K562 (cell line): ENCODE results near the gene BTG2. TPM values are rescaled to one million over a fixed set of nuclear protein-coding genes. Genes with fewer than 3 reads are reported as not detected.

Experiments
- ARID2 ChIP-seq: fragments of 450-650 bp; IDR thresholded peaks from 2 replicates; pipeline ENCODE4 v1.6.1; 2017; ENCODE audit warnings: antibody characterized with exemption, mild to moderate bottlenecking
- ARNT ChIP-seq, 2 experiments: fragments of 450-650 bp; IDR thresholded peaks; 2 replicates each; pipeline ENCODE4 v1.6.1; 2016; ENCODE audit warnings: mild to moderate bottlenecking in 1 of 2
- ATF1 ChIP-seq, 2 experiments: fragments of 450-650 bp in 1 of 2; IDR thresholded peaks; 2 replicates each; pipeline ENCODE4 v1.6.1; 2016; ENCODE audit warnings: missing compliant biosample characterization in 1 of 2, missing genetic modification characterization in 1 of 2
- BCOR ChIP-seq: fragments of 450-650 bp; IDR thresholded peaks from 2 replicates; pipeline ENCODE4 v1.6.1; 2016
- BRF1 ChIP-seq: IDR thresholded peaks from 3 replicates; pipeline ENCODE4 v1.6.1; 2011; ENCODE audit warnings: borderline replicate concordance, mild to moderate bottlenecking; ENCODE audit not compliant: insufficient read length; ENCODE audit errors: extremely low read depth
- FOSL1 ChIP-seq: fragments of 200-800 bp; sonication (Bioruptor generic); conservative IDR thresholded peaks from 2 replicates; pipeline ENCODE4 v1.6.1; 2016; ENCODE audit warnings: missing genetic modification characterization, missing compliant biosample characterization
- KLF16 ChIP-seq: IDR thresholded peaks from 2 replicates; pipeline ENCODE4 v1.6.1; 2016; ENCODE audit warnings: antibody characterized with exemption
- SMARCA5 ChIP-seq: fragments of 450-650 bp; IDR thresholded peaks from 2 replicates; pipeline ENCODE4 v1.6.1; 2016
- TCF3 ChIP-seq: sonication (generic); formaldehyde crosslinking; IDR thresholded peaks from 2 replicates; pipeline ENCODE4 v1.4.0; 2020; ENCODE audit warnings: mild to moderate bottlenecking, missing genetic modification reagents
- XRCC5 ChIP-seq: fragments of 200-400 bp; formaldehyde crosslinking; IDR thresholded peaks from 2 replicates; pipeline ENCODE4 v1.6.1; 2017; ENCODE audit warnings: low read depth, mild to moderate bottlenecking, low read length
- ZNF696 ChIP-seq: fragments of 250-450 bp; sonication (Bioruptor Pico); conservative IDR thresholded peaks from 2 replicates; pipeline ENCODE4 v1.4.0; 2020; ENCODE audit warnings: mild to moderate bottlenecking, moderate library complexity
- polyA plus RNA-seq, 8 experiments: library from polyadenylated mRNA; depleted of rRNA in 4 of 8; stranded (reverse) in 5 of 8; unstranded in 3 of 8; fragments of >200 nt; fragmentation: Nextera tagmentation in 2 of 8; fragmentation: Illumina TruSeq in 1 of 8; extraction: Ambion mirVana in 2 of 8; extraction: Trizol in 1 of 8; gene quantifications; 2 replicates each; pipeline versions ENCODE4 v1.2.1 to v1.2.3, GENCODE V29; 2011 to 2014; ENCODE audit warnings: inconsistent platforms in 1 of 8, missing spikeins in 1 of 8
- total RNA-seq, 7 experiments: library from RNA; depleted of rRNA in 6 of 7; stranded (reverse); fragments of >200 nt in 6 of 7; fragmentation: Illumina TruSeq in 2 of 7; extraction: Trizol in 2 of 7; gene quantifications; 2 replicates each; pipeline versions ENCODE4 v1.2.1 to v1.2.3, GENCODE V29; 2011 to 2021; ENCODE audit warnings: low replicate concordance in 1 of 7
- TF ChIP-seq, protein P1 (sequence below): fragments of 450-650 bp; formaldehyde crosslinking; IDR thresholded peaks from 2 replicates; pipeline ENCODE4 v1.4.0; 2020; ENCODE audit warnings: mild to moderate bottlenecking, moderate library complexity
- TF ChIP-seq, protein P2 (sequence below), 3 experiments: IDR thresholded peaks in 2 of 3; conservative IDR thresholded peaks in 1 of 3; 2 replicates each; pipeline ENCODE4 v1.5.1; 2011 to 2012; ENCODE audit warnings: low read length in 3 of 3, mild to moderate bottlenecking in 3 of 3, control low read depth in 2 of 3, improper control_type of control experiment in 1 of 3, inconsistent platforms in 1 of 3, low read depth in 1 of 3, mixed read lengths in 1 of 3, moderate library complexity in 1 of 3; ENCODE audit not compliant: insufficient read depth in 2 of 3
- TF ChIP-seq, protein P3 (sequence below): fragments of 450-650 bp; IDR thresholded peaks from 2 replicates; pipeline ENCODE4 v1.6.1; 2016; ENCODE audit warnings: low read depth

Gene BTG2
- total and polyA plus RNA-seq, 9 of the 15 experiments (the other 6 are each of a cell fraction or from before 2014, with no cell fraction given): 2.3 to 41.9 (median 8.7) TPM

DNA sequence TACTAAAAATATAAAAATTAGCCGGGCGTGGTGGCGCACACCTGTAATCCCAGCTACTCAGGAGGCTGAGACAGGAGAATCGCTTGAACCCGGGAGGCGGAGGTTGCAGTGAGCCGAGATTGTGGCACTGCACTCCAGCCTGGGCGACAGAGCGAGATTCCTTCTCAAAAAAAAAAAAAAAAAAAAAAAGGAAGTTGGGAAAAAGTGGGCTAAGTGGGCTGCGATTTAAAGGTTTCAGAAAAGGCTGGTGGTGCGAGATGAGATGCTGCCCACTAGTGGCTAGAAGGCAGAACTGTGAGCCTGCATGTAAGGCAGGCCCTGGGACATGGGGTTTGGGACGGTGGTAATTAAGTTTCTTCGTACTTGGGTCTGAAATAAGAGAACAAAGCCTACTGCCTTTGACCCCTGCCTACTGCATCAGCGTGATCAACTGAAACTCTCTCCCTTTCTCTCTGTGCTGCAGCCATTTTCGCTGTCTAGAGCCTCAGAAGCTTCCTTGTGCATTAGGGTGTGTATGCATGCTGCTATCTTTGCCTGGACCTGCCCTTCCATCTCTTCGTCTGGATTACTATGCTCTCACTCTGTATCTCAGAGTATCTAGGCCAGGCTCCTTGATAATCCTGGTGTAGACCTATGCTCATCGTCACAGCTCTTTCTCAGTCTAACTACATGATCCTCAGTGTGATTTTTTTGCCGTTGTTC is 33.2 kb downstream of the BTG2 start (continued):
- TF ChIP-seq SMARCA5 (peak; percentile 49; the same call in 1 of the 2 replicates), ATF1 (CRISPR knock-in tag; IDR thresholded peaks at IDR 0.05) (no peak), ATF1 (tag; IDR thresholded peaks at IDR 0.05) (0 out of 2 replicates have a peak, but pooled peaks have one; percentile 12), ARID2 (peak; percentile 99), XRCC5 (0 out of 2 replicates have a peak, but pooled peaks have one; percentile 43), TCF3 (CRISPR knock-in tag) (no peak), BRF1 (no peak), BCOR (peak; percentile 83), ARNT (IDR thresholded peaks at IDR 0.05) (0 out of 4 replicates have a peak, but pooled peaks of 1 of the 2 experiments have one; percentile 18), KLF16 (peak; percentile 58; the same call in 1 of the 2 replicates), ZNF696 (no peak), FOSL1 (peak; percentile 25; the same call in 1 of the 2 replicates)
- TF ChIP-seq, protein P1, sequence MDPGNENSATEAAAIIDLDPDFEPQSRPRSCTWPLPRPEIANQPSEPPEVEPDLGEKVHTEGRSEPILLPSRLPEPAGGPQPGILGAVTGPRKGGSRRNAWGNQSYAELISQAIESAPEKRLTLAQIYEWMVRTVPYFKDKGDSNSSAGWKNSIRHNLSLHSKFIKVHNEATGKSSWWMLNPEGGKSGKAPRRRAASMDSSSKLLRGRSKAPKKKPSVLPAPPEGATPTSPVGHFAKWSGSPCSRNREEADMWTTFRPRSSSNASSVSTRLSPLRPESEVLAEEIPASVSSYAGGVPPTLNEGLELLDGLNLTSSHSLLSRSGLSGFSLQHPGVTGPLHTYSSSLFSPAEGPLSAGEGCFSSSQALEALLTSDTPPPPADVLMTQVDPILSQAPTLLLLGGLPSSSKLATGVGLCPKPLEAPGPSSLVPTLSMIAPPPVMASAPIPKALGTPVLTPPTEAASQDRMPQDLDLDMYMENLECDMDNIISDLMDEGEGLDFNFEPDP: no peak
- TF ChIP-seq, protein P2, sequence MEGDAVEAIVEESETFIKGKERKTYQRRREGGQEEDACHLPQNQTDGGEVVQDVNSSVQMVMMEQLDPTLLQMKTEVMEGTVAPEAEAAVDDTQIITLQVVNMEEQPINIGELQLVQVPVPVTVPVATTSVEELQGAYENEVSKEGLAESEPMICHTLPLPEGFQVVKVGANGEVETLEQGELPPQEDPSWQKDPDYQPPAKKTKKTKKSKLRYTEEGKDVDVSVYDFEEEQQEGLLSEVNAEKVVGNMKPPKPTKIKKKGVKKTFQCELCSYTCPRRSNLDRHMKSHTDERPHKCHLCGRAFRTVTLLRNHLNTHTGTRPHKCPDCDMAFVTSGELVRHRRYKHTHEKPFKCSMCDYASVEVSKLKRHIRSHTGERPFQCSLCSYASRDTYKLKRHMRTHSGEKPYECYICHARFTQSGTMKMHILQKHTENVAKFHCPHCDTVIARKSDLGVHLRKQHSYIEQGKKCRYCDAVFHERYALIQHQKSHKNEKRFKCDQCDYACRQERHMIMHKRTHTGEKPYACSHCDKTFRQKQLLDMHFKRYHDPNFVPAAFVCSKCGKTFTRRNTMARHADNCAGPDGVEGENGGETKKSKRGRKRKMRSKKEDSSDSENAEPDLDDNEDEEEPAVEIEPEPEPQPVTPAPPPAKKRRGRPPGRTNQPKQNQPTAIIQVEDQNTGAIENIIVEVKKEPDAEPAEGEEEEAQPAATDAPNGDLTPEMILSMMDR (IDR thresholded peaks at IDR 0.05 in 2 of 3, conservative IDR thresholded peaks at IDR 0.05 in 1 of 3; ENCODE audit: insufficient read depth in 2 of 3, low read depth in 1 of 3, low read length in 3 of 3): peak; percentile 95 to 98 (median 97)
- TF ChIP-seq, protein P3, sequence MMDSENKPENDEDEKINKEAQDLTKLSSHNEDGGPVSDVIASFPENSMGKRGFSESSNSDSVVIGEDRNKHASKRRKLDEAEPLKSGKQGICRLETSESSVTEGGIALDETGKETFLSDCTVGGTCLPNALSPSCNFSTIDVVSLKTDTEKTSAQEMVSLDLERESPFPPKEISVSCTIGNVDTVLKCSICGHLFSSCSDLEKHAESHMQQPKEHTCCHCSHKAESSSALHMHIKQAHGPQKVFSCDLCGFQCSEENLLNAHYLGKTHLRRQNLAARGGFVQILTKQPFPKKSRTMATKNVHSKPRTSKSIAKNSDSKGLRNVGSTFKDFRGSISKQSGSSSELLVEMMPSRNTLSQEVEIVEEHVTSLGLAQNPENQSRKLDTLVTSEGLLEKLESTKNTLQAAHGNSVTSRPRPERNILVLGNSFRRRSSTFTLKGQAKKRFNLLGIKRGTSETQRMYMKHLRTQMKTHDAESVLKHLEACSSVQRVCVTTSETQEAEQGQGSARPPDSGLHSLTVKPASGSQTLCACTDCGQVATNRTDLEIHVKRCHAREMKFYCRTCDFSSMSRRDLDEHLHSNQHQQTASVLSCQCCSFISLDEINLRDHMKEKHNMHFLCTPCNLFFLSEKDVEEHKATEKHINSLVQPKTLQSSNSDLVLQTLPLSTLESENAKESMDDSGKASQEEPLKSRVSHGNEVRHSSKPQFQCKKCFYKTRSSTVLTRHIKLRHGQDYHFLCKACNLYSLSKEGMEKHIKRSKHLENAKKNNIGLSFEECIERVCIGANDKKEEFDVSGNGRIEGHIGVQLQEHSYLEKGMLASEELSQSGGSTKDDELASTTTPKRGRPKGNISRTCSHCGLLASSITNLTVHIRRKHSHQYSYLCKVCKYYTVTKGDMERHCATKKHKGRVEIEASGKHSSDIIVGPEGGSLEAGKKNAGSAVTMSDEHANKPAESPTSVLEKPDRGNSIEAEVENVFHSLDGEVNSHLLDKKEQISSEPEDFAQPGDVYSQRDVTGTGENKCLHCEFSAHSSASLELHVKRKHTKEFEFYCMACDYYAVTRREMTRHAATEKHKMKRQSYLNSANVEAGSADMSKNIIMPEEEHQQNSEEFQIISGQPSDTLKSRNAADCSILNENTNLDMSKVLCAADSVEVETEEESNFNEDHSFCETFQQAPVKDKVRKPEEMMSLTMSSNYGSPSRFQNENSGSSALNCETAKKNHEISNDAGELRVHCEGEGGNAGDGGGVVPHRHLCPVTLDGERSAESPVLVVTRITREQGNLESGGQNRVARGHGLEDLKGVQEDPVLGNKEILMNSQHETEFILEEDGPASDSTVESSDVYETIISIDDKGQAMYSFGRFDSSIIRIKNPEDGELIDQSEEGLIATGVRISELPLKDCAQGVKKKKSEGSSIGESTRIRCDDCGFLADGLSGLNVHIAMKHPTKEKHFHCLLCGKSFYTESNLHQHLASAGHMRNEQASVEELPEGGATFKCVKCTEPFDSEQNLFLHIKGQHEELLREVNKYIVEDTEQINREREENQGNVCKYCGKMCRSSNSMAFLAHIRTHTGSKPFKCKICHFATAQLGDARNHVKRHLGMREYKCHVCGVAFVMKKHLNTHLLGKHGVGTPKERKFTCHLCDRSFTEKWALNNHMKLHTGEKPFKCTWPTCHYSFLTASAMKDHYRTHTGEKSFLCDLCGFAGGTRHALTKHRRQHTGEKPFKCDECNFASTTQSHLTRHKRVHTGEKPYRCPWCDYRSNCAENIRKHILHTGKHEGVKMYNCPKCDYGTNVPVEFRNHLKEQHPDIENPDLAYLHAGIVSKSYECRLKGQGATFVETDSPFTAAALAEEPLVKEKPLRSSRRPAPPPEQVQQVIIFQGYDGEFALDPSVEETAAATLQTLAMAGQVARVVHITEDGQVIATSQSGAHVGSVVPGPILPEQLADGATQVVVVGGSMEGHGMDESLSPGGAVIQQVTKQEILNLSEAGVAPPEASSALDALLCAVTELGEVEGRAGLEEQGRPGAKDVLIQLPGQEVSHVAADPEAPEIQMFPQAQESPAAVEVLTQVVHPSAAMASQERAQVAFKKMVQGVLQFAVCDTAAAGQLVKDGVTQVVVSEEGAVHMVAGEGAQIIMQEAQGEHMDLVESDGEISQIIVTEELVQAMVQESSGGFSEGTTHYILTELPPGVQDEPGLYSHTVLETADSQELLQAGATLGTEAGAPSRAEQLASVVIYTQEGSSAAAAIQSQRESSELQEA: no peak
